Astrocyte (in vitro differentiated cells and primary cell): ENCODE data around the gene XPO1. TPM values are rescaled to one million over a fixed set of nuclear protein-coding genes. Genes with fewer than 3 reads are reported as not detected.

Experiments used
- DNase-seq: peaks from one replicate; pipeline ENCODE4 v3.0.0-alpha.2; 2010; ENCODE audit warnings: low read depth
- FAIRE-seq: peaks from 2 replicates; lab custom pipeline; 2011; peaks lifted over from hg19 to GRCh38; lab: Jason Lieb, UNC
- H2AFZ ChIP-seq: 2 replicates; pipeline ENCODE4 v1.6.0; 2012; ENCODE audit warnings: low read depth, low read length, inconsistent platforms
- H3K27ac ChIP-seq: 2 replicates; pipeline ENCODE4 v1.5.1; 2011; ENCODE audit warnings: low read depth, low read length, inconsistent platforms
- H3K27me3 ChIP-seq: 2 replicates; pipeline ENCODE4 v1.6.0; 2011; ENCODE audit warnings: low read length, inconsistent platforms; ENCODE audit not compliant: insufficient read depth
- H3K36me3 ChIP-seq: 2 replicates; pipeline ENCODE4 v1.5.1; 2011; ENCODE audit warnings: low read length, inconsistent platforms; ENCODE audit not compliant: insufficient read depth
- H3K4me1 ChIP-seq: 2 replicates; pipeline ENCODE4 v1.5.1; 2011; ENCODE audit warnings: low read length, inconsistent platforms; ENCODE audit not compliant: insufficient read depth
- H3K4me2 ChIP-seq: 2 replicates; pipeline ENCODE4 v1.6.0; 2012; ENCODE audit warnings: low read length, inconsistent platforms
- H3K4me3 ChIP-seq: 2 replicates; pipeline ENCODE4 v1.5.1; 2011; ENCODE audit warnings: low read depth, mild to moderate bottlenecking, low read length, inconsistent platforms; ENCODE audit not compliant: insufficient read depth
- H3K79me2 ChIP-seq: 2 replicates; pipeline ENCODE4 v1.6.0; 2012; ENCODE audit warnings: mild to moderate bottlenecking, low read length, inconsistent platforms; ENCODE audit not compliant: insufficient read depth
- H3K9ac ChIP-seq: 2 replicates; pipeline ENCODE4 v1.6.0; 2012; ENCODE audit warnings: mild to moderate bottlenecking, low read length, inconsistent platforms
- H3K9me3 ChIP-seq: 2 replicates; pipeline ENCODE4 v1.5.1; 2012; ENCODE audit warnings: low read depth, mild to moderate bottlenecking, low read length, inconsistent platforms; ENCODE audit not compliant: insufficient read depth
- H4K20me1 ChIP-seq: 2 replicates; pipeline ENCODE4 v1.6.0; 2012; ENCODE audit warnings: low read length, inconsistent platforms; ENCODE audit not compliant: insufficient read depth
- H3K27ac Mint-ChIP-seq: one replicate; pipeline ENCODE4 v1.8.0; 2021; ENCODE audit warnings: mild to moderate bottlenecking, mixed read lengths; ENCODE audit not compliant: unreplicated experiment
- H3K27me3 Mint-ChIP-seq: one replicate; pipeline ENCODE4 v1.8.0; 2021; ENCODE audit warnings: low read depth, mixed read lengths; ENCODE audit not compliant: unreplicated experiment
- H3K36me3 Mint-ChIP-seq: one replicate; pipeline ENCODE4 v1.8.0; 2021; ENCODE audit warnings: low read depth, mixed read lengths; ENCODE audit not compliant: unreplicated experiment
- H3K4me1 Mint-ChIP-seq: one replicate; pipeline ENCODE4 v1.8.0; 2021; ENCODE audit warnings: low read depth, mixed read lengths; ENCODE audit not compliant: unreplicated experiment
- H3K4me3 Mint-ChIP-seq: one replicate; pipeline ENCODE4 v1.8.0; 2021; ENCODE audit warnings: mild to moderate bottlenecking, moderate library complexity, mixed read lengths; ENCODE audit not compliant: unreplicated experiment
- H3K9me3 Mint-ChIP-seq: one replicate; pipeline ENCODE4 v1.8.0; 2021; ENCODE audit warnings: mild to moderate bottlenecking, mixed read lengths; ENCODE audit not compliant: unreplicated experiment
- CTCF ChIP-seq: IDR thresholded peaks from 2 replicates; pipeline ENCODE4 v1.5.1; 2011; ENCODE audit warnings: low read depth, mild to moderate bottlenecking, inconsistent platforms, low read length, moderate library complexity; ENCODE audit not compliant: insufficient read depth
- EZH2 ChIP-seq: IDR thresholded peaks from 2 replicates; pipeline ENCODE4 v1.6.1; 2012; ENCODE audit warnings: mild to moderate bottlenecking, low read length, inconsistent platforms; ENCODE audit not compliant: insufficient read depth
- total RNA-seq: library from RNA; stranded (reverse); gene quantifications from 2 replicates; pipeline ENCODE4 v1.2.1, GENCODE V29; 2021

The XPO1 gene
- total RNA-seq, 1 donor from 2014 or later = 128 TPM

- no peak overlapping the region for H2AFZ ChIP-seq
- H3K4me3 Mint-ChIP-seq = no peak overlapping the region
- TF ChIP-seq EZH2 (no peak), CTCF (no peak)
- peaks cover 99% of the 10 kb centered on the region for H3K79me2 ChIP-seq
- H3K27ac Mint-ChIP-seq = no peak overlapping the region
- no peak overlapping the region for H3K27ac ChIP-seq
- H3K27me3 Mint-ChIP-seq = no peaks in the 10 kb centered on the region
- H3K36me3 ChIP-seq = no peaks in the 10 kb centered on the region
- H4K20me1 ChIP-seq = peaks cover 94% of the 10 kb centered on the region
- no peaks in the 10 kb centered on the region for H3K4me1 ChIP-seq
- no peaks in the 10 kb centered on the region for H3K27me3 ChIP-seq
- peaks cover 30% of the 10 kb centered on the region for H3K4me1 Mint-ChIP-seq
- no peak overlapping the region for H3K9ac ChIP-seq
- DNase-seq = no peak
- FAIRE-seq = no peak
- no peak overlapping the region for H3K4me3 ChIP-seq
- no peak overlapping the region for H3K4me2 ChIP-seq
- peaks cover 2% of the 10 kb centered on the region for H3K9me3 Mint-ChIP-seq
- H3K36me3 Mint-ChIP-seq = peaks cover 7% of the 10 kb centered on the region
- H3K9me3 ChIP-seq = no peaks in the 10 kb centered on the region
These were observed 101.0 kb downstream of the XPO1 start for GRCh38 chr2:61437170-61437569.

GRCh38 chr2:61436092-61436491, 102.1 kb downstream of the XPO1 start:
- Mint-ChIP-seq H3K4me3 (no peak overlapping the region), H3K27me3 (no peaks in the 10 kb centered on the region), H3K9me3 (peaks cover 2% of the 10 kb centered on the region), H3K27ac (no peak overlapping the region), H3K4me1 (peaks cover 27% of the 10 kb centered on the region), H3K36me3 (peaks cover 7% of the 10 kb centered on the region)
- no peaks in the 10 kb centered on the region for H3K36me3 ChIP-seq
- peaks cover 99% of the 10 kb centered on the region for H3K79me2 ChIP-seq
- DNase-seq (no peak), FAIRE-seq (no peak)
- no peak overlapping the region for H3K4me2 ChIP-seq
- no peak overlapping the region for H3K9ac ChIP-seq
- TF ChIP-seq CTCF (no peak), EZH2 (no peak)
- no peaks in the 10 kb centered on the region for H3K9me3 ChIP-seq
- no peak overlapping the region for H3K27ac ChIP-seq
- no peaks in the 10 kb centered on the region for H3K4me1 ChIP-seq
- H2AFZ ChIP-seq = no peak overlapping the region
- H3K4me3 ChIP-seq = no peak overlapping the region
- H4K20me1 ChIP-seq = peaks cover 94% of the 10 kb centered on the region
- no peaks in the 10 kb centered on the region for H3K27me3 ChIP-seq

GRCh38 chr2:61435291-61435690, 102.9 kb downstream of the XPO1 start:
- no peaks in the 10 kb centered on the region for H3K9me3 ChIP-seq
- Mint-ChIP-seq H3K4me3 (no peak overlapping the region), H3K36me3 (peaks cover 7% of the 10 kb centered on the region), H3K27ac (no peak overlapping the region), H3K9me3 (peaks cover 2% of the 10 kb centered on the region), H3K4me1 (peaks cover 27% of the 10 kb centered on the region), H3K27me3 (no peaks in the 10 kb centered on the region)
- no peak overlapping the region for H3K4me2 ChIP-seq
- no peaks in the 10 kb centered on the region for H3K4me1 ChIP-seq
- peaks cover 96% of the 10 kb centered on the region for H4K20me1 ChIP-seq
- no peak overlapping the region for H2AFZ ChIP-seq
- FAIRE-seq (no peak), DNase-seq (no peak)
- no peak for TF ChIP-seq EZH2
- no peak for TF ChIP-seq CTCF
- no peaks in the 10 kb centered on the region for H3K36me3 ChIP-seq
- H3K9ac ChIP-seq = no peak overlapping the region
- H3K79me2 ChIP-seq = peaks cover 99% of the 10 kb centered on the region
- no peak overlapping the region for H3K4me3 ChIP-seq
- no peaks in the 10 kb centered on the region for H3K27me3 ChIP-seq
- no peak overlapping the region for H3K27ac ChIP-seq
